ENCODE data around the gene KLHL17. TPM values are rescaled to one million over a fixed set of nuclear protein-coding genes. Genes with fewer than 3 reads are reported as not detected.

Gene KLHL17
- total and polyA plus RNA-seq, 4 donors: 0.98 to 5.4 (median 2.1) TPM

DNA sequence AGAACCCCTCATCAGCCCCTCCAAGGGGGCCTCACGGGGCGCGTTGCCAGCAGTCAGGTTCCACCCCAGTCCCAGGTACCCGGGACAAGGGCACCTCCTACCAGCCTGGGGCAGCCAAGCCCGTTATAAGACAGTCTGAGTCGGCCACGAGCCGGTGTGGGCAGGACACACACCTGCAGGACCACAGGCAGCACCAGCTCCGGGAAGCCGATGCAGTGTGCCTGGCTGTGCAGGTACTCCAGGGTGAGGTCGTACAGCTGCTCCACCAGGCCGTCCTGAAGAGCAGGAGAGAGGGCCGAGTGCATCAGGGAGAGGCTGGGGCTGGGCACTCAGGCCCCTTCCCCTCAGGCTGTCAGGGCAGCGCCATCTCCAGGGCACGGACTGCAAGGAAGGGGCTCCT, 12.4 kb upstream of the KLHL17 start:
- Histone ChIP-seq H3K27me3 (ENCODE audit: control insufficient read depth in 4 of 4, insufficient read depth in 4 of 4, low read length in 3 of 4) (no peaks in the 10 kb centered on the region), H3K4me3 (ENCODE audit: low read depth in 1 of 3, low read length in 3 of 3) (no peak overlapping the region), H3K9ac (ENCODE audit: low read depth in 1 of 2, low read length in 2 of 2) (no peak overlapping the region), H3K9me3 (ENCODE audit: control insufficient read depth in 4 of 4, low read length in 3 of 4) (no peaks in the 10 kb centered on the region), H3K4me1 (ENCODE audit: control insufficient read depth in 4 of 4, insufficient read depth in 4 of 4, low read length in 3 of 4) (peaks cover 0 to under 1% (median 0%) of the 10 kb centered on the region in 4 donors), H3K36me3 (ENCODE audit: control insufficient read depth in 4 of 4, insufficient read depth in 3 of 4, low read depth in 1 of 4, low read length in 3 of 4) (peaks cover 17 to 77% (median 27%) of the 10 kb centered on the region in 4 donors), H3K27ac (ENCODE audit: low read depth in 1 of 2, low read length in 2 of 2) (no peak overlapping the region)
- 96% methylated on average over 15 of the region's 15 CpGs for WGBS
- no peak for DNase-seq (ENCODE audit: low spot score)
- TF ChIP-seq YY1 (IDR thresholded peaks at IDR 0.05) (no peak), RXRA (IDR thresholded peaks at IDR 0.05) (no peak), SP1 (IDR thresholded peaks at IDR 0.05) (no peak), FOXA1 (IDR thresholded peaks at IDR 0.05) (no peak)
- TF ChIP-seq, protein P1, sequence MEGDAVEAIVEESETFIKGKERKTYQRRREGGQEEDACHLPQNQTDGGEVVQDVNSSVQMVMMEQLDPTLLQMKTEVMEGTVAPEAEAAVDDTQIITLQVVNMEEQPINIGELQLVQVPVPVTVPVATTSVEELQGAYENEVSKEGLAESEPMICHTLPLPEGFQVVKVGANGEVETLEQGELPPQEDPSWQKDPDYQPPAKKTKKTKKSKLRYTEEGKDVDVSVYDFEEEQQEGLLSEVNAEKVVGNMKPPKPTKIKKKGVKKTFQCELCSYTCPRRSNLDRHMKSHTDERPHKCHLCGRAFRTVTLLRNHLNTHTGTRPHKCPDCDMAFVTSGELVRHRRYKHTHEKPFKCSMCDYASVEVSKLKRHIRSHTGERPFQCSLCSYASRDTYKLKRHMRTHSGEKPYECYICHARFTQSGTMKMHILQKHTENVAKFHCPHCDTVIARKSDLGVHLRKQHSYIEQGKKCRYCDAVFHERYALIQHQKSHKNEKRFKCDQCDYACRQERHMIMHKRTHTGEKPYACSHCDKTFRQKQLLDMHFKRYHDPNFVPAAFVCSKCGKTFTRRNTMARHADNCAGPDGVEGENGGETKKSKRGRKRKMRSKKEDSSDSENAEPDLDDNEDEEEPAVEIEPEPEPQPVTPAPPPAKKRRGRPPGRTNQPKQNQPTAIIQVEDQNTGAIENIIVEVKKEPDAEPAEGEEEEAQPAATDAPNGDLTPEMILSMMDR (IDR thresholded peaks at IDR 0.05; ENCODE audit: low read depth, low read length, missing input control): no peak
- TF ChIP-seq, protein P2, sequence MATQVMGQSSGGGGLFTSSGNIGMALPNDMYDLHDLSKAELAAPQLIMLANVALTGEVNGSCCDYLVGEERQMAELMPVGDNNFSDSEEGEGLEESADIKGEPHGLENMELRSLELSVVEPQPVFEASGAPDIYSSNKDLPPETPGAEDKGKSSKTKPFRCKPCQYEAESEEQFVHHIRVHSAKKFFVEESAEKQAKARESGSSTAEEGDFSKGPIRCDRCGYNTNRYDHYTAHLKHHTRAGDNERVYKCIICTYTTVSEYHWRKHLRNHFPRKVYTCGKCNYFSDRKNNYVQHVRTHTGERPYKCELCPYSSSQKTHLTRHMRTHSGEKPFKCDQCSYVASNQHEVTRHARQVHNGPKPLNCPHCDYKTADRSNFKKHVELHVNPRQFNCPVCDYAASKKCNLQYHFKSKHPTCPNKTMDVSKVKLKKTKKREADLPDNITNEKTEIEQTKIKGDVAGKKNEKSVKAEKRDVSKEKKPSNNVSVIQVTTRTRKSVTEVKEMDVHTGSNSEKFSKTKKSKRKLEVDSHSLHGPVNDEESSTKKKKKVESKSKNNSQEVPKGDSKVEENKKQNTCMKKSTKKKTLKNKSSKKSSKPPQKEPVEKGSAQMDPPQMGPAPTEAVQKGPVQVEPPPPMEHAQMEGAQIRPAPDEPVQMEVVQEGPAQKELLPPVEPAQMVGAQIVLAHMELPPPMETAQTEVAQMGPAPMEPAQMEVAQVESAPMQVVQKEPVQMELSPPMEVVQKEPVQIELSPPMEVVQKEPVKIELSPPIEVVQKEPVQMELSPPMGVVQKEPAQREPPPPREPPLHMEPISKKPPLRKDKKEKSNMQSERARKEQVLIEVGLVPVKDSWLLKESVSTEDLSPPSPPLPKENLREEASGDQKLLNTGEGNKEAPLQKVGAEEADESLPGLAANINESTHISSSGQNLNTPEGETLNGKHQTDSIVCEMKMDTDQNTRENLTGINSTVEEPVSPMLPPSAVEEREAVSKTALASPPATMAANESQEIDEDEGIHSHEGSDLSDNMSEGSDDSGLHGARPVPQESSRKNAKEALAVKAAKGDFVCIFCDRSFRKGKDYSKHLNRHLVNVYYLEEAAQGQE (IDR thresholded peaks at IDR 0.05): no peak
- TF ChIP-seq, protein P3, sequence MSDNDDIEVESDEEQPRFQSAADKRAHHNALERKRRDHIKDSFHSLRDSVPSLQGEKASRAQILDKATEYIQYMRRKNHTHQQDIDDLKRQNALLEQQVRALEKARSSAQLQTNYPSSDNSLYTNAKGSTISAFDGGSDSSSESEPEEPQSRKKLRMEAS (IDR thresholded peaks at IDR 0.05): no peak
- TF ChIP-seq, protein P4, sequence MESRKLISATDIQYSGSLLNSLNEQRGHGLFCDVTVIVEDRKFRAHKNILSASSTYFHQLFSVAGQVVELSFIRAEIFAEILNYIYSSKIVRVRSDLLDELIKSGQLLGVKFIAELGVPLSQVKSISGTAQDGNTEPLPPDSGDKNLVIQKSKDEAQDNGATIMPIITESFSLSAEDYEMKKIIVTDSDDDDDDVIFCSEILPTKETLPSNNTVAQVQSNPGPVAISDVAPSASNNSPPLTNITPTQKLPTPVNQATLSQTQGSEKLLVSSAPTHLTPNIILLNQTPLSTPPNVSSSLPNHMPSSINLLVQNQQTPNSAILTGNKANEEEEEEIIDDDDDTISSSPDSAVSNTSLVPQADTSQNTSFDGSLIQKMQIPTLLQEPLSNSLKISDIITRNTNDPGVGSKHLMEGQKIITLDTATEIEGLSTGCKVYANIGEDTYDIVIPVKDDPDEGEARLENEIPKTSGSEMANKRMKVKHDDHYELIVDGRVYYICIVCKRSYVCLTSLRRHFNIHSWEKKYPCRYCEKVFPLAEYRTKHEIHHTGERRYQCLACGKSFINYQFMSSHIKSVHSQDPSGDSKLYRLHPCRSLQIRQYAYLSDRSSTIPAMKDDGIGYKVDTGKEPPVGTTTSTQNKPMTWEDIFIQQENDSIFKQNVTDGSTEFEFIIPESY (IDR thresholded peaks at IDR 0.05): no peak

DNA sequence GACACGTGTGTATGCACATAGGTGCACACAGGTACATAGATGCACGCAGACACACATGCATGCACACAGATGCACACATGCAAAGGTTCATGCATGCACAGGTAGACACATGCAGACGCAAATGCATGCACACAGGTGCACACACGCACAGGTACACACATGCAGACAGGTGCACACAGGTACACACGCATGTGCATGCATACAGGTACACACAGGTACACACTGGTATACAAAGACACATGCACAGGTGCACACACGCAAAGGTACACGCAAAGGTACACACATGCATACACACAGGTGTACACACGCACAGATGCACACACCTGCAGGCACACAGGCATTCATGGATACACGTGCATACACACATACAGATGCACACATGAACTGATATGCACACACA, 10.1 kb upstream of the KLHL17 start:
- no peak overlapping the region for H3K27ac ChIP-seq (ENCODE audit: low read depth in 1 of 2, low read length in 2 of 2)
- H3K36me3 ChIP-seq (ENCODE audit: control insufficient read depth in 4 of 4, insufficient read depth in 3 of 4, low read depth in 1 of 4, low read length in 3 of 4): peaks cover 21 to 95% (median 32%) of the 10 kb centered on the region in 4 donors
- 96% methylated on average over 9 of the region's 9 CpGs for WGBS
- no peak overlapping the region for H3K4me3 ChIP-seq (ENCODE audit: low read depth in 1 of 3, low read length in 3 of 3)
- no peaks in the 10 kb centered on the region for H3K27me3 ChIP-seq (ENCODE audit: control insufficient read depth in 4 of 4, insufficient read depth in 4 of 4, low read length in 3 of 4)
- H3K4me1 ChIP-seq (ENCODE audit: control insufficient read depth in 4 of 4, insufficient read depth in 4 of 4, low read length in 3 of 4): no peaks in the 10 kb centered on the region
- no peak overlapping the region for H3K9ac ChIP-seq (ENCODE audit: low read depth in 1 of 2, low read length in 2 of 2)
- H3K9me3 ChIP-seq (ENCODE audit: control insufficient read depth in 4 of 4, low read length in 3 of 4): no peaks in the 10 kb centered on the region
- no peak for TF ChIP-seq JUND (IDR thresholded peaks at IDR 0.05)
- TF ChIP-seq GABPA (IDR thresholded peaks at IDR 0.05 in 1 of 2, conservative IDR thresholded peaks at IDR 0.05 in 1 of 2): no peak
- TF ChIP-seq, protein P2 (IDR thresholded peaks at IDR 0.05): no peak
- DNase-seq (ENCODE audit: low spot score): no peak
